Natural killer cell (primary cell): Measurements from ENCODE around the gene MRPL48. TPM values are rescaled to one million over a fixed set of nuclear protein-coding genes. Genes with fewer than 3 reads are reported as not detected.

ENCODE experiments used
- ATAC-seq, 3 donors: fragments of 150-1000 bp in 2 of 3; fragments of 200-7000 bp in 1 of 3; cut with Tn5 transposase; 1 replicate in 1 of 3; 2 replicates in 2 of 3; pipeline ENCODE4 v1.10.0; 2021; ENCODE audit warnings: mild to moderate bottlenecking in 2 of 3, moderate library complexity in 2 of 3
- DNase-seq, 2 donors: peaks; one replicate each; pipeline versions ENCODE4 v3.0.0 to v3.0.0-alpha.2; 2013 to 2021; ENCODE audit warnings: mixed read lengths in 1 of 2
- H3K27ac ChIP-seq: one replicate; pipeline ENCODE4 v1.5.1; 2013; ENCODE audit warnings: mild to moderate bottlenecking, low read length
- H3K27me3 ChIP-seq: one replicate; pipeline ENCODE4 v1.6.1; 2013; ENCODE audit warnings: low read length; ENCODE audit not compliant: control insufficient read depth, insufficient read depth
- H3K36me3 ChIP-seq: one replicate; pipeline ENCODE4 v1.6.1; 2013; ENCODE audit warnings: low read length; ENCODE audit not compliant: control insufficient read depth, insufficient read depth
- H3K4me1 ChIP-seq: one replicate; pipeline ENCODE4 v1.6.1; 2013; ENCODE audit warnings: low read length; ENCODE audit not compliant: control insufficient read depth, insufficient read depth
- H3K4me3 ChIP-seq: one replicate; pipeline ENCODE4 v1.5.1; 2013; ENCODE audit warnings: low read length
- H3K9me3 ChIP-seq: one replicate; pipeline ENCODE4 v1.6.1; 2013; ENCODE audit warnings: low read length; ENCODE audit not compliant: control insufficient read depth, insufficient read depth
- H3K27ac Mint-ChIP-seq, 2 donors: one replicate each; pipeline ENCODE4 v1.8.0; 2022; ENCODE audit warnings: mild to moderate bottlenecking in 2 of 2, mixed read lengths in 2 of 2, moderate library complexity in 1 of 2
- H3K27me3 Mint-ChIP-seq, 2 donors: one replicate each; pipeline ENCODE4 v1.8.0; 2022; ENCODE audit warnings: low read depth in 2 of 2, mixed read lengths in 2 of 2
- H3K36me3 Mint-ChIP-seq: one replicate; pipeline ENCODE4 v1.8.0; 2022; ENCODE audit warnings: mixed read lengths
- H3K4me1 Mint-ChIP-seq, 2 donors: one replicate each; pipeline ENCODE4 v1.8.0; 2022; ENCODE audit warnings: mixed read lengths in 2 of 2
- H3K4me3 Mint-ChIP-seq: one replicate; pipeline ENCODE4 v1.8.0; 2022; ENCODE audit warnings: mild to moderate bottlenecking, moderate library complexity, mixed read lengths
- H3K9me3 Mint-ChIP-seq, 2 donors: one replicate each; pipeline ENCODE4 v1.8.0; 2022; ENCODE audit warnings: mixed read lengths in 2 of 2
- CTCF ChIP-seq: fragments of 200-600 bp; IDR thresholded peaks from one replicate; pipeline ENCODE4 v1.8.0; 2022; ENCODE audit warnings: antibody characterized with exemption
- WGBS: methylation state at CpG from one replicate; pipeline ENCODE4 v1.1.7; 2013; ENCODE audit warnings: missing lambda C conversion rate; ENCODE audit not compliant: insufficient coverage; 5-methylcytosine and 5-hydroxymethylcytosine counted together
- intact Hi-C: fragments of 100-400 bp; cut with micrococcal nuclease; formaldehyde crosslinking; loops from one replicate; pipeline ENCODE4 v1.14.2; 2022
- total RNA-seq, 4 donors: library from RNA; stranded (reverse); fragments of 120-200 nt in 1 of 4; gene quantifications; one replicate each; pipeline versions ENCODE4 v1.2.3 to v1.2.4, GENCODE V29; 2013 to 2022

The MRPL48 gene
- total RNA-seq, 3 donors from 2014 or later (not counting 1 experiment from before 2014, with no cell fraction given), result 19.5 to 24.9 (median 21.2) TPM

GRCh38 chr11:73888244-73888643 lies 100.6 kb downstream of the MRPL48 start:
- H3K36me3 Mint-ChIP-seq, result peaks cover 16% of the 10 kb centered on the region
- H3K27me3 Mint-ChIP-seq, result no peaks in the 10 kb centered on the region

DNA sequence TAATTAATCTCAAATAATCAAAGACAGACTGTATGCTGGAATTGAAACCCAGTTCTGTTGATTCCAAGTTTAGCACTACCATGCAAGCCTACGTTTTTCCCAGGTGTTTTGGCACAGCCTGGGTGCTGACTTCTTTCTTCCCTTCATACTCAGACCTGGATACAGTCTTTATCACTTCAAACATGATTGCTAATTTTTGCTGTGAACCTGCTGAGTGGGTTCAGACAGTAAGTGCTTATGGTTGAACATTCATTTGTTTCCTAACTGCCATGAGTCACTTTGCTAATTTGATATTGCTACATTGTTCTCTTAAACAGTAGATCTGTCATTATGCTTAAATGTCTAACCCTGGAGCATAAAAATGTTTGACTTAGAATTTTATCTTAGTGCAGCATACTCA lies 101.3 kb downstream of the MRPL48 start:
- Histone ChIP-seq H3K36me3 (peaks cover 31% of the 10 kb centered on the region), H3K27ac (no peak overlapping the region)

More at GRCh38 chr11:73888244-73888643, 100.6 kb downstream of the MRPL48 start:
- DNase-seq, result no peak
- Histone ChIP-seq H3K4me1 (no peaks in the 10 kb centered on the region), H3K27ac (no peak overlapping the region), H3K9me3 (no peaks in the 10 kb centered on the region), H3K4me3 (no peak overlapping the region), H3K27me3 (no peaks in the 10 kb centered on the region), H3K36me3 (peaks cover 33% of the 10 kb centered on the region)
- WGBS, result no CpG with 5 or more reads among the region's 3 CpGs
- Mint-ChIP-seq H3K9me3 (no peaks in the 10 kb centered on the region), H3K4me3 (no peak overlapping the region), H3K4me1 (peaks cover 0 to 4% of the 10 kb centered on the region in 2 donors), H3K27ac (no peak overlapping the region)
- no peak for ATAC-seq
- TF ChIP-seq CTCF, result no peak
- intact Hi-C loops, result no loop called here

DNA sequence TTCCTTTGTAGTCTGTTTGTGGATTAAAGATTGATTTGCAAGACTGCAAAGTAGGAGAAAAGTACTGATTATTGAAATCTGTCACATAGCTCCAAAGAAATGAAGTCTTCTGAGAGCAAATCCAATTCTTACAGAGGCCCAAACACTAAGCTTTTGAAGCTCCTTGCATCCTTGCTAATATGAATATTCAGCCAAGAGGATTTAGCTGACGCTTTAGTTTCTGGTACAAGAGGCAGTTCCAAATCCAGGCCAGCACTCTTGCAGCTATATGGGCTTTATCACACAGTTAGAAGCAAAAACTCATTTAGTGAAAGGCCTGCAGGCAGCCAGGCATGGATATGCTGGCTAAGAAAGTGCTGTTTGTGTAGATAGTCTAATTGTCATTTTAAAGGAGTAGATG lies 101.9 kb downstream of the MRPL48 start:
- Mint-ChIP-seq H3K36me3 (peaks cover 16% of the 10 kb centered on the region), H3K9me3 (no peaks in the 10 kb centered on the region), H3K27me3 (no peaks in the 10 kb centered on the region), H3K27ac (no peak overlapping the region), H3K4me3 (no peak overlapping the region), H3K4me1 (peaks cover 0 to 4% of the 10 kb centered on the region in 2 donors)
- Histone ChIP-seq H3K4me1 (no peaks in the 10 kb centered on the region), H3K27ac (no peak overlapping the region), H3K9me3 (no peaks in the 10 kb centered on the region), H3K36me3 (peaks cover 33% of the 10 kb centered on the region), H3K27me3 (no peaks in the 10 kb centered on the region), H3K4me3 (no peak overlapping the region)
- ATAC-seq (no peak), DNase-seq (no peak)
- 96% methylated on average over 1 of the region's 1 CpG for WGBS
- intact Hi-C loops, result no loop called here
- no peak for TF ChIP-seq CTCF

More for the DNA sequence above, 101.3 kb downstream of the MRPL48 start:
- no peak for DNase-seq
- Mint-ChIP-seq H3K27me3 (no peaks in the 10 kb centered on the region), H3K27ac (no peak overlapping the region), H3K36me3 (peaks cover 16% of the 10 kb centered on the region), H3K4me1 (peaks cover 0 to 4% of the 10 kb centered on the region in 2 donors), H3K9me3 (no peaks in the 10 kb centered on the region), H3K4me3 (no peak overlapping the region)
- ATAC-seq, result no peak
- Histone ChIP-seq H3K27me3 (no peaks in the 10 kb centered on the region), H3K9me3 (no peaks in the 10 kb centered on the region), H3K4me1 (no peaks in the 10 kb centered on the region), H3K4me3 (no peak overlapping the region)
- no peak for TF ChIP-seq CTCF
- WGBS, result 68% methylated on average over 1 of the region's 1 CpG
- intact Hi-C loops, result no loop called here

GRCh38 chr11:73893041-73893440 lies 105.4 kb downstream of the MRPL48 start:
- 100% methylated on average over 2 of the region's 3 CpGs for WGBS
- intact Hi-C loops, result no loop called here
- Mint-ChIP-seq H3K4me1 (no peaks in the 10 kb centered on the region), H3K4me3 (no peak overlapping the region), H3K27me3 (no peaks in the 10 kb centered on the region), H3K27ac (no peak overlapping the region), H3K36me3 (peaks cover 16% of the 10 kb centered on the region), H3K9me3 (no peaks in the 10 kb centered on the region)
- DNase-seq (no peak), ATAC-seq (no peak)
- H3K4me1 ChIP-seq, result no peaks in the 10 kb centered on the region
- no peak for TF ChIP-seq CTCF
- peaks cover 30% of the 10 kb centered on the region for H3K36me3 ChIP-seq
- no peak overlapping the region for H3K4me3 ChIP-seq
- no peaks in the 10 kb centered on the region for H3K27me3 ChIP-seq
- H3K27ac ChIP-seq, result no peak overlapping the region
- no peaks in the 10 kb centered on the region for H3K9me3 ChIP-seq
